Stimulated activated CD4-positive, alpha-beta T cell treated with anti-CD3 and anti-CD28 coated beads, Interleukin-1b, Interleukin-23, amount 100 ng/mL, for 24 hours (primary cell): ENCODE results near the gene CASR.

Source experiments
- DNase-seq, 4 experiments: peaks; one replicate each; pipeline ENCODE4 v3.0.0-alpha.2; 2020; ENCODE audit warnings: low read depth in 4 of 4, low spot score in 1 of 4

CASR gene

GRCh38 chr3:122299872-122300460, 116.5 kb downstream of the CASR start:
- peak; percentile 6 to 22 (median 9) for DNase-seq

GRCh38 chr3:122301063-122301462, 117.6 kb downstream of the CASR start:
- no peak for DNase-seq

GRCh38 chr3:122305818-122306621, 122.6 kb downstream of the CASR start:
- no peak for DNase-seq

GRCh38 chr3:122306622-122306953, 123.1 kb downstream of the CASR start:
- no peak for DNase-seq

GRCh38 chr3:122307094-122307687, 123.7 kb downstream of the CASR start:
- no peak for DNase-seq

- DNase-seq: no peak
Measured at GRCh38 chr3:122307976-122308375, 124.5 kb downstream of the CASR start.

GRCh38 chr3:122310361-122310760, 126.9 kb downstream of the CASR start:
- no peak for DNase-seq

- DNase-seq: no peak
Measured at GRCh38 chr3:122312826-122313225, 129.4 kb downstream of the CASR start.

GRCh38 chr3:122313281-122313680, 129.8 kb downstream of the CASR start:
- DNase-seq: no peak

- no peak for DNase-seq
Measured at GRCh38 chr3:122314228-122314876, 130.9 kb downstream of the CASR start.

GRCh38 chr3:122315619-122316018, 132.2 kb downstream of the CASR start:
- no peak for DNase-seq

- no peak for DNase-seq
Measured at GRCh38 chr3:122316368-122316767, 132.9 kb downstream of the CASR start.

- no peak for DNase-seq
Measured at GRCh38 chr3:122318620-122319019, 135.2 kb downstream of the CASR start.

GRCh38 chr3:122322095-122323075, 138.9 kb downstream of the CASR start:
- DNase-seq: no peak

GRCh38 chr3:122324871-122325323, 141.4 kb downstream of the CASR start, which contains the start of gene CSTA:
Gene CSTA (plus strand): TSS chr3:122325248. CDS start chr3:122325293, 45 bp downstream.
- DNase-seq: no peak

- no peak for DNase-seq
Measured at GRCh38 chr3:122325769-122326168, 142.3 kb downstream of the CASR start.

- no peak for DNase-seq
Measured at GRCh38 chr3:122331886-122332285, 148.4 kb downstream of the CASR start.

GRCh38 chr3:122332551-122332950, 149.1 kb downstream of the CASR start:
- no peak for DNase-seq
